IMR-90 (cell line): ENCODE results near the gene LTBP4. TPM values are rescaled to one million over a fixed set of nuclear protein-coding genes. Genes with fewer than 3 reads are reported as not detected.

Experiments
- ATAC-seq: fragments of 200-7000 bp; cut with Tn5 transposase; 2 replicates; pipeline ENCODE4 v1.9.1; 2020; ENCODE audit warnings: low read depth, mild to moderate bottlenecking, moderate library complexity
- BruUV-seq: library from RNA; stranded (reverse); fragments of 400-500 nt; replicated peaks from 2 replicates; lab custom pipeline; 2021; lab: Mats Ljungman, UMichigan
- CTCF ChIA-PET: fragments of 300-600 bp; formaldehyde crosslinking; extraction: SDS; loops from one replicate; lab custom pipeline; 2021; ENCODE audit warnings: antibody characterized with exemption; lab: Yijun Ruan, JAX
- POLR2A ChIA-PET: fragments of 300-600 bp; sonication (Branson Sonifier 250); formaldehyde crosslinking; loops from one replicate; lab custom pipeline; 2022; ENCODE audit warnings: antibody characterized with exemption; ENCODE audit not compliant: unreplicated experiment; lab: Charles Lee
- DNase-seq: peaks from one replicate; pipeline ENCODE4 v3.0.0; 2013
- H2AFZ ChIP-seq: replicated peaks from 2 replicates; pipeline ENCODE3; 2013; ENCODE audit warnings: low read length, mild to moderate bottlenecking; ENCODE audit not compliant: poor library complexity
- H2AK5ac ChIP-seq: 2 replicates; pipeline ENCODE4 v1.6.1; 2013; ENCODE audit warnings: low read depth, low read length, inconsistent platforms
- H2AK9ac ChIP-seq: replicated peaks from 2 replicates; pipeline ENCODE3; 2013; ENCODE audit warnings: mild to moderate bottlenecking, low read depth, low read length, moderate library complexity; ENCODE audit not compliant: poor library complexity
- H2BK120ac ChIP-seq: 2 replicates; pipeline ENCODE4 v1.6.1; 2013; ENCODE audit warnings: low read depth, low read length, inconsistent platforms
- H2BK15ac ChIP-seq: 3 replicates; pipeline ENCODE4 v1.6.1; 2013; ENCODE audit warnings: low read depth, low read length, inconsistent platforms
- H2BK20ac ChIP-seq: 2 replicates; pipeline ENCODE4 v1.6.1; 2013; ENCODE audit warnings: low read depth, mild to moderate bottlenecking, inconsistent platforms, low read length, moderate library complexity
- H2BK5ac ChIP-seq: 2 replicates; pipeline ENCODE4 v1.6.1; 2013; ENCODE audit warnings: mild to moderate bottlenecking, low read depth, low read length, inconsistent platforms; ENCODE audit not compliant: poor library complexity, severe bottlenecking
- H3K14ac ChIP-seq: replicated peaks from 2 replicates; pipeline ENCODE4 v1.6.1; 2013; ENCODE audit warnings: low read depth, low read length, inconsistent platforms
- H3K18ac ChIP-seq: 2 replicates; pipeline ENCODE4 v1.6.1; 2013; ENCODE audit warnings: low read depth, low read length, control low read depth
- H3K23ac ChIP-seq: 2 replicates; pipeline ENCODE4 v1.6.1; 2013; ENCODE audit warnings: low read depth, low read length, inconsistent platforms
- H3K27ac ChIP-seq: 2 replicates; pipeline ENCODE4 v1.5.1; 2013; ENCODE audit warnings: mild to moderate bottlenecking, control low read depth, low read length; ENCODE audit not compliant: insufficient read depth
- H3K27me3 ChIP-seq: 2 replicates; pipeline ENCODE4 v1.6.1; 2013; ENCODE audit warnings: low read length; ENCODE audit not compliant: control insufficient read depth, insufficient read depth
- H3K36me3 ChIP-seq: 2 replicates; pipeline ENCODE4 v1.6.1; 2013; ENCODE audit warnings: low read length, mixed read lengths; ENCODE audit not compliant: control insufficient read depth, insufficient read depth
- H3K4ac ChIP-seq: 2 replicates; pipeline ENCODE4 v1.6.1; 2013; ENCODE audit warnings: low read depth, low read length, inconsistent platforms
- H3K4me1 ChIP-seq: 2 replicates; pipeline ENCODE4 v1.6.1; 2013; ENCODE audit warnings: low read length, mixed read lengths; ENCODE audit not compliant: control insufficient read depth, insufficient read depth
- H3K4me2 ChIP-seq: 2 replicates; pipeline ENCODE4 v1.6.1; 2013; ENCODE audit warnings: low read depth, mild to moderate bottlenecking, control low read depth, low read length, moderate library complexity
- H3K4me3 ChIP-seq: 2 replicates; pipeline ENCODE4 v1.5.1; 2013; ENCODE audit warnings: low read depth, mild to moderate bottlenecking, control low read depth, low read length, moderate library complexity; ENCODE audit not compliant: insufficient read depth
- H3K56ac ChIP-seq: 2 replicates; pipeline ENCODE4 v1.6.1; 2013; ENCODE audit warnings: low read length, inconsistent platforms; ENCODE audit not compliant: insufficient read depth; ENCODE audit errors: extremely low read depth
- H3K79me1 ChIP-seq, 2 experiments: 2 replicates each; pipeline ENCODE4 v1.6.1; 2013; ENCODE audit warnings: low read length in 2 of 2, inconsistent platforms in 1 of 2, low read depth in 1 of 2
- H3K9ac ChIP-seq: 2 replicates; pipeline ENCODE4 v1.6.1; 2013; ENCODE audit warnings: low read depth, low read length, control low read depth
- H3K9me1 ChIP-seq: 2 replicates; pipeline ENCODE4 v1.6.1; 2013; ENCODE audit warnings: low read length, inconsistent platforms; ENCODE audit not compliant: insufficient read depth
- H3K9me3 ChIP-seq: 2 replicates; pipeline ENCODE4 v1.6.1; 2013; ENCODE audit warnings: low read length; ENCODE audit not compliant: control insufficient read depth, insufficient read depth
- H4K20me1 ChIP-seq: 2 replicates; pipeline ENCODE4 v1.6.1; 2013; ENCODE audit warnings: low read length, inconsistent platforms; ENCODE audit not compliant: insufficient read depth
- H4K5ac ChIP-seq: 2 replicates; pipeline ENCODE4 v1.6.1; 2013; ENCODE audit warnings: mild to moderate bottlenecking, low read depth, low read length, control low read depth
- H4K8ac ChIP-seq, 2 experiments: 2 replicates each; pipeline ENCODE4 v1.6.1; 2013; ENCODE audit warnings: low read depth in 2 of 2, low read length in 2 of 2, control low read depth in 1 of 2, inconsistent platforms in 1 of 2
- H4K91ac ChIP-seq: 2 replicates; pipeline ENCODE4 v1.6.1; 2013; ENCODE audit warnings: low read depth, low read length, inconsistent platforms; ENCODE audit not compliant: insufficient read depth
- BHLHE40 ChIP-seq: fragments of 150-350 bp; IDR thresholded peaks from 2 replicates; pipeline ENCODE4 v1.6.1; 2016; ENCODE audit warnings: mild to moderate bottlenecking, low read depth, low read length
- CEBPB ChIP-seq: IDR thresholded peaks from 2 replicates; pipeline ENCODE4 v1.6.1; 2012; ENCODE audit warnings: low read depth, low read length, improper control_type of control experiment
- FOS ChIP-seq: fragments of 150-350 bp; IDR thresholded peaks from 2 replicates; pipeline ENCODE4 v1.6.1; 2016; ENCODE audit warnings: low read depth, low read length
- MAZ ChIP-seq: IDR thresholded peaks from 2 replicates; pipeline ENCODE4 v1.6.1; 2012; ENCODE audit warnings: low read depth, mild to moderate bottlenecking, low read length, improper control_type of control experiment, moderate library complexity, borderline replicate concordance
- MXI1 ChIP-seq: IDR thresholded peaks from 2 replicates; pipeline ENCODE4 v1.6.1; 2012; ENCODE audit warnings: low read depth, mild to moderate bottlenecking, low read length, moderate library complexity, borderline replicate concordance
- NFE2L2 ChIP-seq: fragments of 150-350 bp; IDR thresholded peaks from 2 replicates; pipeline ENCODE4 v1.6.1; 2016; ENCODE audit warnings: low read depth, mild to moderate bottlenecking, low read length
- POLR2A ChIP-seq: IDR thresholded peaks from 2 replicates; pipeline ENCODE4 v1.6.1; 2012; ENCODE audit warnings: mild to moderate bottlenecking, low read depth, low read length
- RAD21 ChIP-seq: IDR thresholded peaks from 2 replicates; pipeline ENCODE4 v1.6.1; 2012; ENCODE audit warnings: low read length, improper control_type of control experiment
- RFX5 ChIP-seq: IDR thresholded peaks from 2 replicates; pipeline ENCODE4 v1.8.0; 2012; ENCODE audit warnings: low read depth, mild to moderate bottlenecking, low read length, moderate library complexity
- SMC3 ChIP-seq: fragments of 150-350 bp; IDR thresholded peaks from 2 replicates; pipeline ENCODE4 v1.6.1; 2016; ENCODE audit warnings: low read depth, mild to moderate bottlenecking, antibody characterized with exemption, low read length, moderate library complexity
- USF2 ChIP-seq: fragments of 150-350 bp; IDR thresholded peaks from 2 replicates; pipeline ENCODE4 v1.6.1; 2017; ENCODE audit warnings: mild to moderate bottlenecking, antibody characterized with exemption, low read length, low read depth
- WGBS, 2 experiments: methylation state at CpG; one replicate each; pipeline versions ENCODE4 v1.1.5 to v1.1.7; 2013; ENCODE audit warnings: missing lambda C conversion rate in 2 of 2; ENCODE audit not compliant: insufficient read length in 1 of 2; ENCODE audit errors: extremely low coverage in 2 of 2; 5-methylcytosine and 5-hydroxymethylcytosine counted together
- dilution Hi-C: fragments of 300-500 bp; cut with HindIII; formaldehyde crosslinking; loops from one replicate; pipeline ENCODE4 v1.14.3; 2018; ENCODE audit warnings: low sequenced_read_pairs; ENCODE audit not compliant: unreplicated experiment
- in situ Hi-C: fragments of 300-500 bp; cut with MboI; formaldehyde crosslinking; loops from 3 replicates; pipeline ENCODE4 v1.14.3; 2019; ENCODE audit warnings: low sequenced_read_pairs, inconsistent platforms, mixed read lengths
- intact Hi-C: fragments of 100-400 bp; cut with micrococcal nuclease; formaldehyde crosslinking; loops from 2 replicates; pipeline ENCODE4 v1.10.0; 2022
- polyA plus RNA-seq, 3 experiments: library from polyadenylated mRNA; depleted of rRNA; stranded (reverse); fragments of >200 nt; gene quantifications; 2 replicates each; pipeline ENCODE4 v1.2.3, GENCODE V29; 2012; ENCODE audit warnings: low replicate concordance in 1 of 3
- total RNA-seq: library from RNA; depleted of rRNA; stranded (reverse); fragments of >200 nt; gene quantifications from 2 replicates; pipeline ENCODE4 v1.2.3, GENCODE V29; 2012

LTBP4 gene
- total and polyA plus RNA-seq, 2 of the 4 experiments (the other 2 are of a cell fraction), result 14.7 to 70.3 TPM

GRCh38 chr19:40619333-40620160 lies 18.4 kb downstream of the LTBP4 start:
- H3K4me2 ChIP-seq, result no peak overlapping the region
- H3K23ac ChIP-seq, result no peak overlapping the region
- no peak overlapping the region for H3K4ac ChIP-seq
- H3K4me1 ChIP-seq, result peaks cover 17% of the 10 kb centered on the region; the same call in 1 of the 2 replicates
- no TSS peak for BruUV-seq
- H2BK5ac ChIP-seq, result no peak overlapping the region
- H3K14ac ChIP-seq, result no peak overlapping the region
- no peak overlapping the region for H2BK15ac ChIP-seq
- H3K9ac ChIP-seq, result no peak overlapping the region
- no peak overlapping the region for H4K8ac ChIP-seq
- H3K36me3 ChIP-seq, result peaks cover 61% of the 10 kb centered on the region
- in situ Hi-C loops, result no loop called here
- peaks cover 10% of the 10 kb centered on the region for H4K20me1 ChIP-seq
- dilution Hi-C loops, result no loop called here
- no peaks in the 10 kb centered on the region for H3K9me3 ChIP-seq
- ChIA-PET CTCF (interaction anchor here (0.6 kb wide), 1 partner anchor 1568 kb away, joined by 3 read pairs; no protein-coding TSS in a partner anchor), POLR2A (no interaction called here)
- ATAC-seq, result no peak
- no peak overlapping the region for H4K91ac ChIP-seq
- peaks cover 4 to 24% of the 10 kb centered on the region in 2 experiments for H3K79me1 ChIP-seq
- TF ChIP-seq CEBPB (no peak), NFE2L2 (no peak), BHLHE40 (no peak), POLR2A (no peak), RAD21 (no peak), MXI1 (no peak), MAZ (no peak), RFX5 (no peak), FOS (no peak), USF2 (no peak), SMC3 (no peak)
- no peak for DNase-seq
- H3K18ac ChIP-seq, result no peak overlapping the region
- H2BK120ac ChIP-seq, result no peak overlapping the region
- H3K56ac ChIP-seq, result no peak overlapping the region
- WGBS, 2 experiments, result 54% methylated on average over 4 of the region's 11 CpGs; no CpG with 5 or more reads in 1 of the 2 experiments
- H3K27ac ChIP-seq, result no peak overlapping the region
- H3K27me3 ChIP-seq, result no peaks in the 10 kb centered on the region
- H2AFZ ChIP-seq, result no peak overlapping the region
- no peak overlapping the region for H3K4me3 ChIP-seq
- no peak overlapping the region for H4K5ac ChIP-seq
- intact Hi-C loops, result no loop called here
- H2BK20ac ChIP-seq, result no peak overlapping the region
- H2AK5ac ChIP-seq, result no peak overlapping the region
- peaks cover 16% of the 10 kb centered on the region for H3K9me1 ChIP-seq
- no peak overlapping the region for H2AK9ac ChIP-seq
